Stimulated activated CD4-positive, alpha-beta T cell treated with anti-CD3 and anti-CD28 coated beads, Interleukin-4, amount 100 ng/mL, for 48 hours (primary cell): Measurements from ENCODE around the gene GRAMD1B.
A peak's percentile ranks its signal among the peaks of the same experiment; 100 is the strongest.

Source experiments
- DNase-seq, 2 donors: peaks; one replicate each; pipeline ENCODE4 v3.0.0-alpha.2; 2020; ENCODE audit warnings: low read depth in 2 of 2

The GRAMD1B gene

DNA sequence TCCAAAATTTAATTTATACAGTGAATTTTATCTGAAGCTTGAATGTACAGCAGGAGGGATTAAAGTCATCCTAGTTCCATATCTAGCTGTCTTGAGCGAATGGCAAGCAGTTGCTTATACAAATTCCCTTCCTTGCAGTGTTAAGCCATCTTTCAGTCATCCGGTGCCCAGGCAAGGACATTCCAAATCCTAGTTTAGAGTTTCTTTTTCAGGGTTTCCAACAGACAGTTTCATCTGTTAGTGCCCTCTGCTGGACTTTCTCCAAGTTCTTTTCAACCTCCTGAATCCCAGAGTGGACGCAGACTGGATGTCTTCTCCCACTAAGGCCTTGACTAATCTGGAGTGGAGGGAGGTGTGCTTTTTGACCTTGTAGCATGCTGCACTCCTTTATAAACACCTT is 45.4 kb downstream of the GRAMD1B start:
- no peak for DNase-seq

DNA sequence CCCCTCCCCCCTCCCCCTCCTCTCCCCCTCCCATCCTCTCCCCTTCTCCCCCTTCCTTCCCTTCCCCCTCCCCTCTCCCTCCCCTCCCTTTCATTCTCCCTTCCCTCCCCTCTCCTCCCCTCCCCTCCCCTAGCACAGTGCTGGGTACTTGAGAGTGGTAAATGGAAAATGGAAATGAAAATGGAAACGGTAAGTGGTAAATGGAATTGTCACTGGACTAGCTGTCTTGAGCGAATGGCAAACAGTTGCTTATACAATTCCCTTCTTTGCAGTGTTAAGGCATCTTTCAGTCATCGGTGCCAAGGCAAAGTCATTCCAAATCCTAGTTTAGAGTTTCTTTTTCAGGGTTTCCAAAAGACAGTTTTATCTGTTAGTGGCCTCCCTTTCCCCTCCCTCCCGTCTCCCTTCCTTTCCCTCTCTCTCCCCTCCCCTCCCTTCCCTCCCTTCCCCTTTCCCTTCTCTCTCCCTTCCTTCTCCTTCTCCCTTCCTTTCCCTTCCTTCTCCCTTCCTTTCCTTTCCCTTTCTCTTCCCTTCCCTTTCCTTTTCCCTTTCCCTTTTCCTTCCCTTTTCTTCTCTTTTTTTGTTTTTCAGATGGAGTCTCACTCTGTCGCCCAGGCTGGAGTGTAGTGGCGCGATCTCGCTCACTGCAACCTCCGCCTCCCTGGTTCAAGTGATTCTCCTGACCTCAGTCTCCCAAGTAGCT is 47.3 kb downstream of the GRAMD1B start:
- no peak for DNase-seq

DNA sequence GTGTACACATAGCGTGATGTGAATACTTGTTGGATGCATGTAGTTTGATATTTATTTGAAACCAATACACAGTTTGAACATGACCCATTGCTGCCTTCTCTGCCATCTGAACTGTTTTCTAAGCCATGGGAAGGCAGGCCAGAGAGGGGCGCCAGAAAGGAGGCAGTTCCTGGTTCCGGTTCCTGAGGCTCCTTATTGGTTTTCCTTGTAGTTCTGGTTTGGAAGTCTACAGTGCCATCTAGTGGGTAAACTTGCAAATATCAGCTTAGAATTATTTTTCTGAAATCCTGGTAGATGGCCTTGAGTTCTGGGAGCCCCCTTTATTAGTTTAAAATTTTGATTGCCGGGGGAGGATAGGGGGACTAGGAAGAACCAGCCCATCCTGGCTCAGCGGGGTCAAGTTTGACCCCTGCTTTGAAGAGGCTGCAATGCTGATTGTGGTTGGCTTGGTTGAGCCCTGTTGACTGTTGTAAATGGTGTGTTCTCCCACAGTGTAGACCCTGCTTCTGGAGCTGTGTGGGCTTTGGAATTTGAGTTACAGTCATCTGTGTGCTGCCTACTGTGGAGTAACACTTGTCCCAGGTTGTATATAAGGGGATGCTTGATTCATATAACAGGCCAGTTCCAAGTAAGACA is 48.4 kb downstream of the GRAMD1B start:
- no peak for DNase-seq

DNA sequence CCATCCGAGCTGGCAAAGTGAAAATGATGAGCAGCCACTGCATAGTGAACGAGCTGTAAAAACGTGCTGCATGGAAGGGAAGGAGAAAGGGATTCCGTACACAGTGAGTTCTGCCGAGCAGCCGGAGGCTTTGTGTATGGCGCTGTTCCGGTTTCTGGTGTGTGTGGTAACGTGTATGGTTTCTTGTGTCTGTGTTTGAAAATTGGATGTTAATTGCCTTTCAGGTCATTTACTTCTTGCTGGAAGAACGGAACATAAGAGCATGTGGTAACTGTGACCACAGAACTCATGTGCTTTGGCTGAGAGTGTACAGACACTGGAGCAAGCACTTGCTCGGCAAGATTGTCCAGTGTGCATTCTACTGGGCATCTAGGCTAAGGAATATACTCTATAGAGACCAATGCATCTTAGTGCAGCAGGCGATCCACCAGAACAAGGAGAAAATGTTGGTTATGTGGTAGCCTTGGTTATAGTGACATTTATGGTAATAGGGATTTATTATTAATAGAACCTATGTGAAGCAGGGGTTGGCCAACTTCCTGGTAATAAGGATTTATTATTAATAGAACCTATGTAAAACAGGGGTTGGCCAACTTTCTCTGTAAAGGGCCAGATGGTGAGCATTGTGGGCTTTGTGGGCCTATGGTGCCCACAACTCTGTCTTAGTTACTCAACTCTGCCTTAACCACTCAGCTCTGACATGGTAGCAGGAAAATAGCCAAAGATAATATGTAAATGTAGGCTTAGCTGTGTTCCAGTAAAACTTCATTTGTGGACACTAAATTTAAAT is 49.2 kb downstream of the GRAMD1B start:
- DNase-seq = no peak

DNA sequence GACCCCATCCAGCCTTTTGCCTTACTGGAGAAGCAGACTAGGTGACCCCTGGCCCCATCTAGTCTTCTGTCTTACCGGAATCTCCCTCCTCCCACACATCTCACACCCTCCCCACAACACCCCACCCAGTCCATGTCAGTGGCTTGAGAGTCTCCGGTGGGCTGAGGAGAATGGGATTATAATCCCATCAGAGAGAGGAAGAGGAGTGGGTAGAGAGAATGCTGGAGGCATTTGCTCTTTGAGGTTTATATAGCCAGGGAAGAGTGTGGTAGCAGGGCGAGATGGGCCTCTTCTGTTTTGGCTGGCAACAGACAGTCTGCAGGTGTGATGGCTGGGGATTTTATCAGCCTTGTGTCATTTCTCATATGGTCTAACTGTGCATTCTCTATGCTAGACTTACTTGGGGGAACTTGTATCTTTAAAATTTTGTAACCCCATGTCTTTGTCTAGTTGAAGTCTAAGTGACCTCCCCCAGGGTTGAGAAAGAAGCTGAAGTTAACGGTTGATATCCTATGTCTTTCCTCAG is 50.3 kb downstream of the GRAMD1B start:
- DNase-seq = no peak

DNA sequence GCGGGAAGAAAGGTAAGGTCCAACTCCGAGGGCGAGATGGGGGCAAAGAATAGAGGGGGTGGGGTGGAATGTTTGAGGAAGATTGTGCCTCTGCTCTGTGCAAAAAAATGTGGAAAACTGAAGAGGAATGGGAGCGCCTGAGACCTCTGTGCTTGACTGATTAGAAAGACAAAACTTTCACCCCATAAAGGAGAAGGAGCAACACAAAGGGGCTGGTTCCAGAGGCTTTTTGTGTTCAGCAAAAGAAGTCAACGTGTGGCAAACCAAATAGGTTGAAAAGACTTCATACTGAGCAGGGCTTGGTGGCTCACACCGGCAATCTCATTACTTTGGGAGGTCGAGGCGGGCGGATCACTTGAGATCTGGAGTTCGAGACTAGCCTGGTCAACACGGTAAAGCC is 50.8 kb downstream of the GRAMD1B start:
- no peak for DNase-seq

DNA sequence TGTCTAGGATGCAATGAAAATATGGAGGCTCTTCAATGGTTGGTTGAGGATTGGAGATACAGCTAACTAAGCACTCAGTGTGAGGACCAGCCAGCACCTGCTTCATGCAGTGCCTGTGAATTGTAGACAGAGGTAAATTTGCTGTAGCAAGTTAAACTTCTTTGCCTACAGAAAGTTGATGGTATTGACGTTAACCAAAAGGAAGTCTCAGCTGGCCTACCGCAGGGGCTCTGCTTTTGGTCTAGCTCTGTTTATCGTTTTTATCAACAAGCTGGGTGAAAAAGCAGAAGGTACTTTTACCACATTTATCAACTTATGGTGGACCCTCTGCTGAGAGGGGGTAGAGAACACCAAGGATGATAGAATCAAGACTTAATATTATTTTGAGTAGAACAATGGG is 51.6 kb downstream of the GRAMD1B start:
- no peak for DNase-seq

DNA sequence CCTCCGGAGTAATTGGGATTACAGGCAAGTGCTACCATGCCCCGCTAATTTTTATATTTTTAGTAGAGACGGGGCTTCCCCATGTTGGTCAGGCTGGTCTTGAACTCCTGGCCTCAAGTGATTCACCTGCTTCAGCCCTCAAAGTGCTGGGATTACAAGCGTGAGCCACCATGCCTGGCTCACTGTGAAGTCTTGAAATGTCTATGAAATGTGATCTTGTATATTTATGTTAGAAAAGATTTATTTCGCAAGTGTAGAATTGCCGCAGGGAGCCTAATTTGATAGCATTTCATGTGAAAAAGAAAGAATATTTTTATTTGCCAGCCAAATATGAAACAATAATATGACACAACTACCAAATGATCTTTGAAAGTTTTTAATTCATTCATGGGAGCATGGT is 52.1 kb downstream of the GRAMD1B start:
- no peak for DNase-seq

DNA sequence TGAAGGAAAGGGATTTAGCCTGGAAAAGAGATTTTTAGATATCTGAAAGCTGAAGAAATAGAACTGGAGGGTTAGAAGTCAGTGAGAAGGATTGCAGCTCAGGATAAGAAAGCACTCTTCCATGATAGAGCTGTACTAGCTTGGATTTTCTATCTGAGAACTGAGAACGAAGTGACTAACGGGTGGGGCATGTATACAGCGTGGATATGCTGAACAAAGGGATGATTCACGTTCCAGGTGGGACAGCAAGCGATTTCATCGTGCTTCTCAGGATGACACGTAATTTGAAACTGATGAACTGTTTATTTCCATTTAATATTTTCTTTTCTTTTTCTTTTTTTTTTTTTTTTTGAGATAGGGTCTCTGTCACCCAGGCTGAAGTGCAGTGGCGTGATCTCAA is 53.0 kb downstream of the GRAMD1B start:
- DNase-seq = peak in 1 of 2 donors; percentile 10

DNA sequence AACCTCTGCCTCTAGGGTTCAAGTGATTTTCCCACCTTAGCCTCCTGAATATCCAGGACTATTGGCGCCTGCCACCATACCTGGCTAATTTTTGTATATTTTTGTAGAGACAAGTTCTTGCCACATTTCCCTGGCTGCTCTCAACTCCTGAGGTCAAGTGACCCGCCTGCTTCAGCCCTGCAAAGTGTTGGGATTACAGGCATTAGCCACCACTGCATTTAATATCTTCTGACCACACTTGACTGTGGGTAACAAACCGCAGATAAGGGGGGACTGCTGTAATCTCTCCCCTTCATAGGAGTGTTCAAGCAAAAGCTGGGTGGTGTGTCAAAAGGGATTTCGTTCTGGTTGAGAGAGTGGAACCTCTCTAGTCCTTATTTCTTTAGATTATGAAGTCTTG is 53.4 kb downstream of the GRAMD1B start:
- no peak for DNase-seq

DNA sequence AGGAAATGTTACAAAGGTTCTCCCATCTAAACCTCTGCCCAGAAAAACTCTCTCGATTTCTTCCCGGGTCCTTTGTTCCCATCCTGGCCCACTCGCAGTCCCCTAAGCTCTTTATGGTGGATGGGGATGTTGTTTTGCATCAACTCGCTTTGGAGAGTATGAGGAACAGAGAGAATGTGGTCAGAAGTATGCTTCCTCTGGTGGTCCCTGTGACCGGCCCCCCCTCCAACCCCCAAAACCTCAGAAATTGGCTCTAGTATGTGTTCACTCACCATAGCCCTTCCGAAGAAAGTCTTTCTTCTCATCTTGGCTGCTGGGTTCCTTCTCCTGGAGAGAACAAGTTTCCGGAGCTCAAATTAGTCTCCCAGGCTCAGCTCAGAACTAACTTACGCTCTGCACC is 54.4 kb downstream of the GRAMD1B start:
- DNase-seq = no peak

DNA sequence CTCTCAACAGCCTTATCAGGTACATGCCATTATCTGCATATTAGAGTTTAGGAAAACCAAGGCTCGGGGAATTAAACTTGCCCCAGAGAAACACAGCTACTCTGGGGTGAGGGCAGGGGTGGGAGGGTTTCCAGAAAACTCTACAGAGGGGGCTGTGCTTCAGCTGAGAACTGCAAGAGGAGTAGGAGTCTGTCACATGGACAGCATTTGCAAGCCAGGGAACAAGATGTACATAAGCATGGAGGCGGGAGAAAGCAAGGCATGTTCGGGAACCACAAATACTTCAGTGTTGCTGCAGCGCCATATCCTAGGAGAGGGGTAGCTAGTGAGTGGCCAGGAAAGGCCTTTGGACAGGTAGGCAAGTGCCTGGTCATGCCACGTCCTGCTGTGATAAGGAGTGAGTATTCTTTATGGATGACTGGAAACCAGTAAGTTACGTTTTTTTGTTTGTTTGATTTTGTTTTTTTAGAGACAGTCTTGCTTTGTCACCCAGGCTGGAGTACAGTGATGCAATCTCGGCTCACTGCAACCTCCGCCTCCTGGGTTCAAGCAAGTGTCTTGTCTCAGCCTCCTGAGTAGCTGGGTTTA is 57.2 kb downstream of the GRAMD1B start:
- no peak for DNase-seq

DNA sequence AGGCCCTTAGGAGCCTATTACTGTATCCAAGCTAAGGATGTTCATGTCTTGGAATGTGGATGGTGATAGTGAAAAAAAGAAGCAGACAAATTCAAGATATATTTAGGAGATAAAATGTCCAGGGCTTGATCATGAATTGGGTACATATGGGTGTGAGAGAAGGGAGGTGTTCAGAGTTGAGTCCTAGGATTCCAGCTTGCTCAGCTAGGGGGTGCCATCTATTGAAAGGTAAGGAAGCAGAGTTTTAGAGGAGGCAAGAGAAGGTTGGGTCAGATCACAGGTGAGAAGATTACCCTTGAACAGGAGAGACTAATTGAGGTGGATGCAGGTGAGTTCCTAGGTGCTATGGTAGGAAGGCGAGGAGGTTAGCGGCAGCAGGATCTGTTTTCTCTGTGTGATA is 60.5 kb downstream of the GRAMD1B start:
- no peak for DNase-seq

DNA sequence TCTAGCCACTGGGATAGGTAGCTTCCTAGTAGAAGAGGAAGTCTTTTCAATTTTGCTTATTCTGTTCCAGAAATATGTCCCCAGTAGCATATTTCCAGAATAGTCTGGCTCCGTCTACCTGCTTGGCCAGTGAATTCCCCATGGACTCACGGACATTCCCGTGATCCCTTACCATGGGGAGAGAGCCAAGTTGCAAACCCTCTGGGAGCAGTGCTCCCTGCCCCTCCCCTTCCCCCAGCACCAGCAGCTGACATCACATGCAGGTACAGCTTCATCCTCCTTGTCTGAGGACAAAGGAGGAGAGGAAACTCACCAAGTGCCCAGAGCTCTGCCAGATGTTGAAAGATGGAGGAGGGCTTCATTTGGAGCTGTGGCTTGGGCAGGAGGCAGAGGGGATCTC is 61.2 kb downstream of the GRAMD1B start:
- DNase-seq = no peak

DNA sequence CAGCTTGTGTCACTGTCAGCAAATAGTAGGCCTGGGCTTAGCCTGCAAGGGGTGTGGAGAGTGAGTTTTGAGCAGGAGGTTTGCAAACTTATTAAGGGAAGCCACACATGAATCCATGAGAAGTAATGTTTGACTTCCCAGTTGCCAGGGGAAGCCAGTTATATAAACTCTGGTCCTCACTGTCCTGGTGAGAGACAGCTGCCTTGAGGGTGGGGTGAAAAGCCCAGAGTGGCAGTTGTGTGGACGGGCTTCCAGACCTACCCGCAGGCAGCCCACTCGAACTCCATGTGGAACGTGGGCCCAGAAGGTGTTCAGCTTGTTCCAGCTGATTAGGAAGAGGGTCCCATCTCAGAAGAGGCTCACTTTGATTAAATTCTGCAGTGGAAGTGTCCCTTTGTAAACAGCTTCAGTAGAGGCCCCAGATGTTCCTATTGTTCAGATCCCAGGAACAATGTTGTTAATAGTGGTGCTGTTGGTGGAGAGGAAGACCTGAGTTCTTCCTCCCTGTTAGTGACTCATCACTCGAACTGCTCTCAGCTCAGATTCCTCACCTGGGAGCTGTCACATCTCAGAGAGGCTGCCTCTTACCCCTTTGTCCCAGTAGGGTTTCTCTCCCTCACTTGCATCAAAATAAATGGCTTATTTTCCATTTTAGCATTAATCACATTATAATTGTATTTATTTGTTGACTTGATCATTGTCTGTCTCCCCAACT is 63.4 kb downstream of the GRAMD1B start:
- DNase-seq = no peak

DNA sequence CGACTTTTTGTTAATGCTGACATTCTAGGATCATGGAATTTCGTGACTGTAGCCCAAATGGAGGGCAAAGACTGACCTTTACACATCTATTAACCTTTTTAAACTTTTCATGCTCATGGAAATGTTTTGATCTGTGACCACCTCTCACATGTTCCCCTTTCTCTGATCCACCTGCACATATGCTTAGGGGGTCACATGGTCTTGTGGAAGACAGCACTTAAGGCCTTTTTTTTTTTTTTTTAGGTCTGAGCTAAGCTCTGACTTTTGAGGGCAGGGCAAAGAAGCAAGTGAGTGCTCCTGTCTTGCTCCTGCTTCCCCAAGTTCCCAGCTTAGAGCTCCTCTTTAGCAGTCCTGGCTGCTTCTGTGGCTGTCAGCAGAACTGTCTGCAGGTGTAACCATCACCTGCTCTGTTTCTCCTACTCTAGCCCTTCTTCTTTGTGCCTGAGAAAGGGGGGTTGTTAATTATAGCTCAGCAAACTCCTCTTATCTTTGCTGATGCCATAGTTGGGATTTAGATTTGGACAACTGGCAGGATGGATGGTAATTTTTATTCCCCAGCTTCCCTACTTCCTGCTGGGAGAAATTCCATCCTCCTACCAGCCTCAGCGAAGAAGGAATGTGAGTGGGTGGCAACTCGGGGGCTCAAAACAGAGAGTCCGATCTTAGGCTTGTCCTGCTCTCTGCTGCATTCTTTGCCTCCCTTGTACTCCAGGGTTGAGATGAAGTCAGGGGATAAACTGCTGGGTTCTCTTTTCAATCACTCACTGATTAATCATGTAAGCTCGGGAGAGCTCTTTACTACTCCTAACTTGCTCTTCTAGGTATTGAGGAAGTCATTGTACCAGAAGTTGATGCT is 64.4 kb downstream of the GRAMD1B start:
- no peak for DNase-seq

DNA sequence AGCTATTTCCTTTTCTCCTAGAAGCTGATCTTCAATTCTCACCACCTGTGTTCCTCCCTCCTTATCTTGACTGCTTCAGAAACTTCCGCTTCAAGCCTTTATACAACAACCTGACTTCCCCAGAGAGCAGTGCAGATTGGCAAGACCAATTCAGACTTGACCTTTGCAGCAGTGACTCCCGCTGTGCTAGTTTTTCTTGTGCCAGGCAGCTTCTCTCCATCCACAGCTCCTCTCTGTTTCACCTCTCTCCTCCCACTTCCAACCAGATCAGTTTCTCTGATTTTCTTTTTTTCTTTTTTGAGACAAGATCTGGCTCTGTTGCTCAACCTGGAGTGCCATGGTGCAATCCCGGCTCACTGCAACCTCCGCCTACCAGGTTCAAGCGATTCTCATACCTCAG is 74.3 kb downstream of the GRAMD1B start:
- DNase-seq = no peak

DNA sequence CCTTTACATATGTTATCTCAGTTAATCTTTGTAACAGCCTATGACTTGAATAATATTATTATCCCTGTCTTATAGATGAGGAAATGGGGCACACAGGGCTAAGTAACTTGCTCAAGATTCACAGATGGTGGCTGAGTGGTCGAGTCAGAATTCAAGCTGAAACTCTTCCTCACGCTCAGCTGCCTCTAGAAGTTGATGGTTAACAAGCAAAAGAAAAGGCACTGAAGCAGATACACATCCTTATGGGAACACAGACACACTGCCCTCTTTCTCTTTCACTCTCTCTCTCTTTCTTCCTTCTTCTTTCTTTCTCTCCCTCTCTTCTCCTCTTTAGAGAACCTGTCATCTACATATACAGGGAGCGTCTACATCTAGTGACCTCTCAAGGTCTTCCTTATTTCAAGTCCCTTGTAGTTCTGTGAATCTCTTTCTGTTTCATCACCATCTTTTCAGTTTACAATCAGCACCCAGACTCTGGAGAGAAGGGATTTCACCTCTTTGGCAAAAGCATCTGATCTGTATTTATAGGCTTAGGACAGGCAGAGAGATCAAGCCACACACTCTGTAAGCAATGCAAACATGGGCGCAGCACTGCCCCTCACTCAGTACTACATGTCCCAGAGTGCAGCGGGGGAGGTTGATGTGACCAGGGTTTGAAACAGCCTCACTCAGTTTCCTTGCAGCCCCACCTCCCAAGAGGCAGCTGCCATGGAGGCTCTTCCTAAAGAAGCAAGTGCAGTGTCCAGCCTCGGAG is 75.7 kb downstream of the GRAMD1B start:
- DNase-seq = no peak

DNA sequence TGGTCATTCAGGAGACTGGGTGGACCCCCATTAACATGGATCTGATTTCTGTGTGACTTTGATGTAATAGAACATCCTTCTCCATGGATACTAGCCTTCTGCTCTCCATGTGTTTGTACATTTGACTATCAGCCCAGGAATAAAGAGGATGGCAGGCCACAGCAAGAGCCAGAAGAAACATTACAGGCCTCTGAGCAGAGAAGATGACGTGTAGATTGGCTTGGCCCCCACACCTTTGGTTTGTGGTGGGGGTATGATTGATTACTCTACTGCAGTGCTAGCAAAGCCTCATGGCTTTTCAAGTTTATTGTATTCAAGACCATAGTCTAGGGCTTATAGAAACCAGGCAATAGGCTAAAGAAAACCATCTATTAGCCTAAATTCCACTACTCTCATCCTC is 77.0 kb downstream of the GRAMD1B start:
- no peak for DNase-seq
